GM12865 (cell line): Measurements from ENCODE around the gene TMOD1.

Source experiments
- DNase-seq: peaks from one replicate; pipeline ENCODE4 v3.0.0; 2010; ENCODE audit warnings: low read depth
- H3K4me3 ChIP-seq: 2 replicates; pipeline ENCODE4 v1.5.1; 2011; ENCODE audit warnings: mild to moderate bottlenecking, low read depth, low read length, control low read depth
- CTCF ChIP-seq: IDR thresholded peaks from 2 replicates; pipeline ENCODE4 v1.5.1; 2011; ENCODE audit warnings: low read length, control low read depth, low read depth, inconsistent platforms; ENCODE audit not compliant: insufficient read depth; ENCODE audit errors: missing control alignments

The TMOD1 gene

GRCh38 chr9:97594381-97594921, 93.0 kb downstream of the TMOD1 start:
- no peak for TF ChIP-seq CTCF
- DNase-seq = no peak
- no peak overlapping the region for H3K4me3 ChIP-seq

GRCh38 chr9:97596906-97597305, 95.4 kb downstream of the TMOD1 start:
- H3K4me3 ChIP-seq = no peak overlapping the region
- no peak for TF ChIP-seq CTCF
- DNase-seq = no peak

GRCh38 chr9:97598461-97599288, 97.2 kb downstream of the TMOD1 start:
- H3K4me3 ChIP-seq = no peak overlapping the region
- DNase-seq = peak; percentile 93
- TF ChIP-seq CTCF = peak; percentile 93

- no peak for DNase-seq
- no peak for TF ChIP-seq CTCF
- H3K4me3 ChIP-seq = no peak overlapping the region
These were observed 97.9 kb downstream of the TMOD1 start for GRCh38 chr9:97599314-97599846.

- H3K4me3 ChIP-seq = no peak overlapping the region
- no peak for DNase-seq
- TF ChIP-seq CTCF = no peak
These were observed 99.2 kb downstream of the TMOD1 start for GRCh38 chr9:97600531-97601227.

GRCh38 chr9:97601228-97601898, 99.9 kb downstream of the TMOD1 start:
- no peak for TF ChIP-seq CTCF
- DNase-seq = no peak
- H3K4me3 ChIP-seq = no peak overlapping the region
